ENCODE data around the gene KRTAP12-1. TPM values are rescaled to one million over a fixed set of nuclear protein-coding genes. Genes with fewer than 3 reads are reported as not detected.

KRTAP12-1 gene
- total RNA-seq, 1 donor: not detected

GRCh38 chr21:44708866-44709425, 27.0 kb upstream of the KRTAP12-1 start:
- H3K4me3 ChIP-seq (ENCODE audit: low read depth, low read length): no peak overlapping the region
- DNase-seq (ENCODE audit: low read depth): no peak
- TF ChIP-seq CTCF (IDR thresholded peaks at IDR 0.05; ENCODE audit: insufficient read depth, low read depth, low read length): no peak

GRCh38 chr21:44708213-44708865, 26.4 kb upstream of the KRTAP12-1 start:
- no peak for DNase-seq (ENCODE audit: low read depth)
- H3K4me3 ChIP-seq (ENCODE audit: low read depth, low read length): no peak overlapping the region
- no peak for TF ChIP-seq CTCF (IDR thresholded peaks at IDR 0.05; ENCODE audit: insufficient read depth, low read depth, low read length)

GRCh38 chr21:44706706-44707581, 25.0 kb upstream of the KRTAP12-1 start:
- H3K4me3 ChIP-seq (ENCODE audit: low read depth, low read length): no peak overlapping the region
- no peak for TF ChIP-seq CTCF (IDR thresholded peaks at IDR 0.05; ENCODE audit: insufficient read depth, low read depth, low read length)
- DNase-seq (ENCODE audit: low read depth): no peak

GRCh38 chr21:44706026-44706705, 24.2 kb upstream of the KRTAP12-1 start:
- TF ChIP-seq CTCF (IDR thresholded peaks at IDR 0.05; ENCODE audit: insufficient read depth, low read depth, low read length): no peak
- H3K4me3 ChIP-seq (ENCODE audit: low read depth, low read length): no peak overlapping the region
- DNase-seq (ENCODE audit: low read depth): no peak

- no peak for TF ChIP-seq CTCF (IDR thresholded peaks at IDR 0.05; ENCODE audit: insufficient read depth, low read depth, low read length)
- DNase-seq (ENCODE audit: low read depth): no peak
- H3K4me3 ChIP-seq (ENCODE audit: low read depth, low read length): no peak overlapping the region
Observed at GRCh38 chr21:44704636-44705001, 22.7 kb upstream of the KRTAP12-1 start.

GRCh38 chr21:44703731-44704635, 22.0 kb upstream of the KRTAP12-1 start:
- no peak for DNase-seq (ENCODE audit: low read depth)
- no peak overlapping the region for H3K4me3 ChIP-seq (ENCODE audit: low read depth, low read length)
- TF ChIP-seq CTCF (IDR thresholded peaks at IDR 0.05; ENCODE audit: insufficient read depth, low read depth, low read length): no peak

Data from fibroblast of villous mesenchyme (primary cell).